Measurements from ENCODE around the gene ZNF747. TPM values are rescaled to one million over a fixed set of nuclear protein-coding genes. Genes with fewer than 3 reads are reported as not detected.

ZNF747 gene
- total RNA-seq, 4 donors from 2014 or later, result 9.9 to 23.7 (median 19.6) TPM

DNA sequence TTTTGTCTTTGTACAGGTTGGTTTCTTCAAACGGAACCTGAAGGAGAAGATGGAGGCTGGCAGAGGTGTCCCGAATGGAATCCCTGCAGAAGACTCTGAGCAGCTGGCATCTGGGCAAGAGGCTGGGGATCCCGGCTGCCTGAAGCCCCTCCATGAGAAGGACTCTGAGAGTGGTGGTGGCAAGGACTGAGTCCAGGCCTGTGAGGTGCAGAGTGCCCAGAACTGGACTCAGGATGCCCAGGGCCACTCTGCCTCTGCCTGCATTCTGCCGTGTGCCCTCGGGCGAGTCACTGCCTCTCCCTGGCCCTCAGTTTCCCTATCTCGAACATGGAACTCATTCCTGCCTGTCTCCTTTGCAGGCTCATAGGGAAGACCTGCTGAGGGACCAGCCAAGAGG, 13.2 kb downstream of the ZNF747 start:
- no peak for DNase-seq (ENCODE audit: low spot score in 2 of 2)
- TF ChIP-seq, protein P1, sequence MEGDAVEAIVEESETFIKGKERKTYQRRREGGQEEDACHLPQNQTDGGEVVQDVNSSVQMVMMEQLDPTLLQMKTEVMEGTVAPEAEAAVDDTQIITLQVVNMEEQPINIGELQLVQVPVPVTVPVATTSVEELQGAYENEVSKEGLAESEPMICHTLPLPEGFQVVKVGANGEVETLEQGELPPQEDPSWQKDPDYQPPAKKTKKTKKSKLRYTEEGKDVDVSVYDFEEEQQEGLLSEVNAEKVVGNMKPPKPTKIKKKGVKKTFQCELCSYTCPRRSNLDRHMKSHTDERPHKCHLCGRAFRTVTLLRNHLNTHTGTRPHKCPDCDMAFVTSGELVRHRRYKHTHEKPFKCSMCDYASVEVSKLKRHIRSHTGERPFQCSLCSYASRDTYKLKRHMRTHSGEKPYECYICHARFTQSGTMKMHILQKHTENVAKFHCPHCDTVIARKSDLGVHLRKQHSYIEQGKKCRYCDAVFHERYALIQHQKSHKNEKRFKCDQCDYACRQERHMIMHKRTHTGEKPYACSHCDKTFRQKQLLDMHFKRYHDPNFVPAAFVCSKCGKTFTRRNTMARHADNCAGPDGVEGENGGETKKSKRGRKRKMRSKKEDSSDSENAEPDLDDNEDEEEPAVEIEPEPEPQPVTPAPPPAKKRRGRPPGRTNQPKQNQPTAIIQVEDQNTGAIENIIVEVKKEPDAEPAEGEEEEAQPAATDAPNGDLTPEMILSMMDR (IDR thresholded peaks at IDR 0.05), result no peak
- TF ChIP-seq POLR2A (IDR thresholded peaks at IDR 0.05), result no peak
- WGBS, 2 donors, result 89% methylated on average over 5 to 7 of the region's 7 CpGs
- no peak overlapping the region for H3K4me3 ChIP-seq (ENCODE audit: low read depth, poor library complexity, severe bottlenecking)
- intact Hi-C loops (cut with DNase I; ENCODE audit: low total_unique reads), result no loop called here

DNA sequence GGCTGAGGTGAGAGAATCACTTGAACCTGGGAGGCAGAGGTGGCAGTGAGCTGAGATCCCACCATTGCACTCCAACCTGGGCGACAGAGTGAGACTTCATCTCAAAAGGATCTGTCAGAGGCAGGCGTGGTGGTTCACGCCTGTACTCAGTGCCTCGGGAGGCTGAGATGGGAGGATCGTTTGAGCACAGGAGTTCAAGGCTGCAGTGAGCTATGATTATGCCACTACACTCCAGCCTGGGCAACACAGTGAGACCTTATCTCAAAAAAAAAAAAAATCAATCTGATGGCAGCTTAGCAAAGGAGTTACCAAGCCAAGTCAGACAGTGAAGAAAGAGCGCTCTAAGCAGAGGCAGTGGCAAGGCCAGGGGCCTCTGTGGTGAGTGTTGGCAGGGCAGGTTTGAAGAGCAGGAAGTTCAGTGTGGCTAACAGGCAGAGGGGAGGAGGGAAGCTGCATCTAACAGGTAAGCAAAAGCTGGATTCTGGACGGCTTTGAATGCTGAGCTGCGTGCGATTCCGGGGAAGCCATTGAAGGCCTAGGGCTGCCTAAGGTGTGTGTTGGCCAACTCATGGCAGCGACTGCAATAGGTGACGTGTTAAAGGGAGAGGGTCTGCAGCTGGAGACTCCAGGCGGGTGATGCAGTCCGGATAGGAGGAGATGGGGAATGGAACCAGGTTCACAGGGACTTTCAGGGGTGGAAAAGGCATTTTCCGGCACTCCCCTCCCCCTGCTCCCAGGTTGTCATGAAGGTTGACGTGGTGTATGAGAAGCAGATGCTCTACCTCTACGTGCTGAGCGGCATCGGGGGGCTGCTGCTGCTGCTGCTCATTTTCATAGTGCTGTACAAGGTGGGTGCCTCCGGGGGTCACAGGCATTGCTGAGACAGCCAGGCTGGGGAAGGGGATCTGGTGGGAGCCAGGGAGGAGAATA, 15.3 kb downstream of the ZNF747 start:
- TF ChIP-seq, protein P1 (IDR thresholded peaks at IDR 0.05), result no peak
- no peak for TF ChIP-seq POLR2A (IDR thresholded peaks at IDR 0.05)
- no peak overlapping the region for H3K4me3 ChIP-seq (ENCODE audit: low read depth, poor library complexity, severe bottlenecking)
- intact Hi-C loops (cut with DNase I; ENCODE audit: low total_unique reads), result no loop called here
- 80% methylated on average over 20 of the region's 20 CpGs for WGBS, 2 donors
- DNase-seq (ENCODE audit: low spot score in 2 of 2), result no peak

DNA sequence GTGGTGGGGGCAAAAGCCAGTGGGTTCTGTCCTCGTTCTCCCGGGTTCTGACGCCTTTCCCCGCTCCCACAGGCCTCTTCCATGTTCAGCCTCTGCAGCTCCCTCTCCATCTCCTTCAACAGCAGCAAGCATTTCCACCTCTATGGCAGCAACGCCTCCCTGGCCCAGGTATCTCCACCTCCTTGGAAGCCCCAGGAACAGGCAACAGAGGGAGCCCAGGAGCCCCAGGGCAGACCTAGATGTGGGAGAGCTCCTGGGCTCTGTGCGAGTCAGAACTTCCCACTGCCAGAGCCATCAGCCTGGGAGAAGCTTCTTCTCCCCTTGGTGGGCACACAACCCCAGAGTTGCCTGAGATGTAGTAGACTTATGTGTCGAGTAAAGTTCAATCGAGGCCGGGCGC, 16.1 kb downstream of the ZNF747 start:
- DNase-seq (ENCODE audit: low spot score in 2 of 2), result no peak

DNA sequence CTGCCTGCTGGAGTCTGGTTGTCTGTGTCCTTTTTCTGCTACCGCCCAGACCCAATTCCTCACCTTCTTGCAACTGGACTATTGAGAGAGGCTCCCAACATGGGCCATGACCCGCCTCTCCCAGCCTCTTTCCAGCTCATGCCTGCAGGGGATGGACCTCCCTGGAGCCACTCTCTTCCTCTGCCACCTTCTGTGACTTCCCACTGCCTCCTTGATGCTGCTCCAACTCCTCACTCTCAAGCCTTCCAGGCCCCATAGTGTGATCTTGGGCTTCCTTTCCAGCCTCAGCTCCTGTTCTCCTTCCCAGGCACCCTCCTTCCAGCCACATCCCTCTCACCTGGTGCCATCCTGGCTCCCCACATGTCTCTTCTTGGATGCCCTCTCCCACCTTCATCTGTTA, 19.4 kb downstream of the ZNF747 start:
- no peak for DNase-seq (ENCODE audit: low spot score in 2 of 2)
- H3K4me3 ChIP-seq (ENCODE audit: low read depth, poor library complexity, severe bottlenecking), result no peak overlapping the region
- WGBS, 2 donors, result 87 to 90% methylated on average over 2 of the region's 2 CpGs
- TF ChIP-seq, protein P1 (IDR thresholded peaks at IDR 0.05), result no peak
- TF ChIP-seq POLR2A (IDR thresholded peaks at IDR 0.05), result no peak
- intact Hi-C loops (cut with DNase I; ENCODE audit: low total_unique reads), result no loop called here

More for the DNA sequence above, 16.1 kb downstream of the ZNF747 start:
- TF ChIP-seq, protein P1 (IDR thresholded peaks at IDR 0.05), result no peak
- TF ChIP-seq POLR2A (IDR thresholded peaks at IDR 0.05), result no peak
- no peak overlapping the region for H3K4me3 ChIP-seq (ENCODE audit: low read depth, poor library complexity, severe bottlenecking)
- intact Hi-C loops (cut with DNase I; ENCODE audit: low total_unique reads), result no loop called here
- WGBS, 2 donors, result 90 to 92% methylated on average over 10 of the region's 10 CpGs

DNA sequence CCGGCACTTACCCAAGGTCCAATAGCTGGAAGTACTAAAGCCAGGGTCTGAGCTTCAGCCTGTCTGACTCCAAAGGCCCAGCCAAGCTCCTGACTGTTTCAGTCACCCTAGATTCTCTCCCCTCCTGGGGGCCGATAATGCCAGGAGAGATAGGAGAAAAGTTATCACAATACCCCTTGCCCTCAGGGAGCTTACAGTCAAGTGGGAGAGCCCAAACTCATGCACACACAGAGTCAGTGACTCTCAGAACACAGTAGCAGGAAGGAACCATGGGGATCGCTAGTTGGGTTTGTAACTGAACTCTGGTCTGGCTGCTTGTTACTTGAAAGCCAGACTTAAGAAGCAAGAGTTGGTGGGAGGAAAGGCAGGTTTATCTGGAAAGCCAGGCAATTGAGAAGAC, 23.1 kb downstream of the ZNF747 start:
- no peak for DNase-seq (ENCODE audit: low spot score in 2 of 2)
- TF ChIP-seq, protein P1 (IDR thresholded peaks at IDR 0.05), result no peak
- TF ChIP-seq POLR2A (IDR thresholded peaks at IDR 0.05), result no peak
- no peak overlapping the region for H3K4me3 ChIP-seq (ENCODE audit: low read depth, poor library complexity, severe bottlenecking)
- 87 to 98% methylated on average over 3 of the region's 3 CpGs for WGBS, 2 donors
- intact Hi-C loops (cut with DNase I; ENCODE audit: low total_unique reads), result no loop called here

All from lower leg skin (tissue), 4 donors.